Pancreas (tissue), 10 donors: Measurements from ENCODE around the gene RAB37. TPM values are rescaled to one million over a fixed set of nuclear protein-coding genes. Genes with fewer than 3 reads are reported as not detected.

Source experiments
- ATAC-seq, 4 donors: fragments of 200-7000 bp; cut with Tn5 transposase; one replicate each; pipeline versions ENCODE4 v1.8.0 to v1.9.1; 2020; ENCODE audit warnings: mild to moderate bottlenecking in 4 of 4, moderate library complexity in 4 of 4
- DNase-seq, 6 donors: peaks; one replicate each; pipeline ENCODE4 v3.0.0-alpha.2; 2020
- FAIRE-seq: peaks from 2 replicates; lab custom pipeline; 2012; peaks lifted over from hg19 to GRCh38; lab: Jason Lieb, UNC
- H3K27ac ChIP-seq, 4 donors: fragments of 200-600 bp; sonication (generic); 1 replicate in 3 of 4; 2 replicates in 1 of 4; pipeline versions ENCODE4 v1.5.0 to v1.8.0; 2020
- H3K27me3 ChIP-seq, 4 donors: fragments of 200-600 bp; one replicate each; pipeline ENCODE4 v1.8.0; 2021
- H3K36me3 ChIP-seq, 3 donors: fragments of 200-600 bp; sonication (generic) in 1 of 3; one replicate each; pipeline versions ENCODE4 v1.5.0 to v1.8.0; 2020 to 2021
- H3K4me1 ChIP-seq, 3 donors: fragments of 200-600 bp; one replicate each; pipeline ENCODE4 v1.8.0; 2021
- H3K4me3 ChIP-seq, 4 donors: fragments of 200-600 bp; sonication (generic) in 2 of 4; one replicate each; pipeline versions ENCODE4 v1.5.0 to v1.8.0; 2020 to 2021
- H3K9me3 ChIP-seq, 4 donors: fragments of 200-600 bp; one replicate each; pipeline ENCODE4 v1.8.0; 2021
- WGBS, 2 donors: extraction: QIAGEN DNeasy Blood & Tissue Kit; methylation state at CpG; one replicate each; pipeline ENCODE4 v1.1.7; 2013; 5-methylcytosine and 5-hydroxymethylcytosine counted together
- intact Hi-C, 3 donors: fragments of 100-400 bp; cut with DNase I; formaldehyde crosslinking; loops; one replicate each; pipeline versions ENCODE4 v1.11.1 to v1.14.2; 2022
- polyA plus RNA-seq, 2 donors: library from polyadenylated mRNA; stranded (reverse); fragments of 200-250 nt; gene quantifications; one replicate each; pipeline ENCODE4 v1.2.3, GENCODE V29; 2013
- total RNA-seq, 6 donors: library from RNA; stranded (reverse); fragmentation: NEBNext Ultra II Directional in 4 of 6; extraction: Animal tissue kit (Norgen Biotek cat#: 25700) in 4 of 6; gene quantifications; one replicate each; pipeline versions ENCODE4 v1.2.1 to v1.2.4, GENCODE V29; 2021 to 2023
- TF ChIP-seq, protein P1 (sequence below), 4 donors: fragments of 200-600 bp; sonication (generic) in 3 of 4; IDR thresholded peaks; one replicate each; pipeline versions ENCODE4 v1.5.0 to v1.8.0; 2021; ENCODE audit warnings: antibody characterized with exemption in 4 of 4
- donor health status: healthy with polysubstance abuse.
- donor health status: DM: no; HTN: no; CAD: no; lungs with moderate emphysema.
- donor health status: DM: no; HTN: no; CAD: no.
- donor health status: control.
- donor health status: control.
- donor health status: Bipolar disorder and iron deficiency.
- donor health status: DM: yes; HTN: yes; CAD: no.
- donor health status: DM: no; HTN: no; CAD: no.
- donor health status: DM: no; HTN: no; CAD: no.
- donor health status: DM: yes; HTN: yes; CAD: no.

Gene RAB37
- total and polyA plus RNA-seq, 8 donors, result 0.79 to 3.1 (median 1.3) TPM

DNA sequence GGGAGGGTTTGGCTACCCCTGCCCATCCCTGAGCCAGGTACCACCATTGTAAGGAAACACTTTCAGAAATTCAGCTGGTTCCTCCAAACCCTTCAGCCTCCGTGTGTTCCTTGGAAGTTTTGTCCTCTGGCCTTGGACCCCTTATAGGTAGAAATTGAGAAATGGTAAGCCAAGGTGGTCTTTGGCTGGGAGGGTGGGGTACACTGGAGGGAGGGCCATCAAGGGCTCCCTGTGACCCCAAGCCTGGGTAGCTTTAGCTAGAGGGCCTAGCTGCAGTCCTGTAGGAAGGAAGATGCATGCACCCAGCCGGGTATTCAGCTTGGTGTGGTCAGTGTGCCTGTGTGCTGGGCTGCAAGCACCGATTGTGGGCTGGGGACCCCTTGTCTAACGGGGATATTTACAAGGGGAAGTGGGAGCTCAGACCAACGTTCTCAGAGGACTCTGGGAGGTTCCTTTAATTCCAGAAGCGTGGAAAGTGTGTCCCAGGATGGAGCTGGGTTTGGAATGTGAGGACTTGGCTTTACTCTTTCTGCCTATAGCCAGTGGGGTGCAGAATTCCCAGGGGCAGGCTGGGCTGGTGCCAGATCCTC, 32.3 kb downstream of the RAB37 start:
- Histone ChIP-seq H3K27ac (peak overlapping the region; percentile 17 to 87 (median 80)), H3K4me3 (no peak overlapping the region), H3K4me1 (peaks cover 33 to 42% (median 37%) of the 10 kb centered on the region in 3 donors), H3K27me3 (no peaks in the 10 kb centered on the region), H3K9me3 (no peaks in the 10 kb centered on the region), H3K36me3 (peaks cover 0 to 32% (median 7%) of the 10 kb centered on the region in 3 donors)
- FAIRE-seq (no peak), ATAC-seq (no peak), DNase-seq (peak in 1 of 6 donors; percentile 33)
- intact Hi-C loops, result loop anchor here in 1 of 3 donors (2.0 kb wide), 1 partner anchor 19 kb away; no protein-coding TSS in a partner anchor
- WGBS, 2 donors, result 27% methylated on average over 6 of the region's 6 CpGs
- TF ChIP-seq, protein P1, sequence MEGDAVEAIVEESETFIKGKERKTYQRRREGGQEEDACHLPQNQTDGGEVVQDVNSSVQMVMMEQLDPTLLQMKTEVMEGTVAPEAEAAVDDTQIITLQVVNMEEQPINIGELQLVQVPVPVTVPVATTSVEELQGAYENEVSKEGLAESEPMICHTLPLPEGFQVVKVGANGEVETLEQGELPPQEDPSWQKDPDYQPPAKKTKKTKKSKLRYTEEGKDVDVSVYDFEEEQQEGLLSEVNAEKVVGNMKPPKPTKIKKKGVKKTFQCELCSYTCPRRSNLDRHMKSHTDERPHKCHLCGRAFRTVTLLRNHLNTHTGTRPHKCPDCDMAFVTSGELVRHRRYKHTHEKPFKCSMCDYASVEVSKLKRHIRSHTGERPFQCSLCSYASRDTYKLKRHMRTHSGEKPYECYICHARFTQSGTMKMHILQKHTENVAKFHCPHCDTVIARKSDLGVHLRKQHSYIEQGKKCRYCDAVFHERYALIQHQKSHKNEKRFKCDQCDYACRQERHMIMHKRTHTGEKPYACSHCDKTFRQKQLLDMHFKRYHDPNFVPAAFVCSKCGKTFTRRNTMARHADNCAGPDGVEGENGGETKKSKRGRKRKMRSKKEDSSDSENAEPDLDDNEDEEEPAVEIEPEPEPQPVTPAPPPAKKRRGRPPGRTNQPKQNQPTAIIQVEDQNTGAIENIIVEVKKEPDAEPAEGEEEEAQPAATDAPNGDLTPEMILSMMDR (IDR thresholded peaks at IDR 0.05), result no peak

- no peak for FAIRE-seq
- no peaks in the 10 kb centered on the region for H3K27me3 ChIP-seq
- H3K9me3 ChIP-seq, result no peaks in the 10 kb centered on the region
- no peak overlapping the region for H3K4me3 ChIP-seq
- TF ChIP-seq, protein P1 (IDR thresholded peaks at IDR 0.05), result no peak
- peaks cover 0 to 27% (median 7%) of the 10 kb centered on the region in 3 donors for H3K36me3 ChIP-seq
- H3K27ac ChIP-seq, result peak overlapping the region; percentile 17 to 87 (median 56)
- peak in 2 of 4 donors; percentile 2 to 26 for ATAC-seq
- intact Hi-C loops, result loop anchor here in 1 of 3 donors (2.0 to 5.0 kb wide), 2 partner anchors 19 to 33 kb away; partner anchors contain the start of gene RAB37
- DNase-seq, result peak in 3 of 6 donors; percentile 39 to 64 (median 55)
- H3K4me1 ChIP-seq, result peaks cover 37 to 46% (median 37%) of the 10 kb centered on the region in 3 donors
- 6 to 15% methylated on average over 5 of the region's 5 CpGs for WGBS, 2 donors
Measured at GRCh38 chr17:74769856-74770497, 32.9 kb downstream of the RAB37 start.

DNA sequence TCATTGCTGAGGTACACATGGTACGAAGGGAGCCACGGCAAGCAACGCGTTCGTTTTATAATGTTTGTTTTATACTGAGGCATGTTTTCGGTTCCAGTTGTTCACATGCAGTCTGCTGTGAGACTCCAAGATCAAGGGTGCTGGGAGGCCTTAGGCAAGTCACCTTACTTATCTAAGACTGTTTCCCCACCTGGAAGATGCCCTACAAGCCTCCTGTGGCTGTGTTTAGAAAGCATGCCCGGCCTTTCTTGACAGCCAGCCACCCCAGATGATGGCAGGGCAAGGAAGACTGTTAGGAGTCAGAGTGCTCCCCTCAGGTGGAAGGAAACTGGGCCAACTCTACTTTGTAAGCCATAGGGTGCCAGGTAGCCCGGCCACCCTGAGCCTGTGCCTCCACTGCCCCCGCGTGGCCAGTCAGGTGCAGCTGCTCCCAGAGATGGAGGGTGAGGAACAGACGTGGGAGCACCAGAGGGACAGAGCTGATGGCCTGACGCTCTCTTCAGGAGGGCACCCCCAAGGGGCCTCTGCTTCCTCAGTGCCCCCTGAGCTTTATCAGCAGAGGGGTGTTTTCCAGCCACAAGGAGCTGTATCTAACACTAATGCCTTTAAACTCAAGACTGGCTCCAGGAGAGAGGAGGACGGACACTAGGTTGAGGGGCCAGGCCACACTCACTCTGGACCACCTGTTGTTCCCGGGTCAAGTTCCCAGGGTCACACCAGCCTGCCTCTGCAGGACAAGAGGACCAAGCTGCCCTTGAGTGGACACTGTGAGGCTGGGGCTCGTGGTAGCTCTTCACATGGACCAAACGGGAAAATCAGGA, 33.7 kb downstream of the RAB37 start:
- no peaks in the 10 kb centered on the region for H3K9me3 ChIP-seq
- intact Hi-C loops, result loop anchor here in 1 of 3 donors (5.0 kb wide), 1 partner anchor 33 kb away; the partner anchor contains the start of gene RAB37
- peaks cover 0 to 20% (median 7%) of the 10 kb centered on the region in 3 donors for H3K36me3 ChIP-seq
- H3K27ac ChIP-seq, result peak overlapping the region; percentile 17 to 87 (median 56)
- TF ChIP-seq, protein P1 (IDR thresholded peaks at IDR 0.05), result peak; percentile 79 to 87 (median 82)
- no peak overlapping the region for H3K4me3 ChIP-seq
- no peaks in the 10 kb centered on the region for H3K27me3 ChIP-seq
- 19 to 22% methylated on average over 15 to 16 of the region's 16 CpGs for WGBS, 2 donors
- peaks cover 37 to 51% (median 42%) of the 10 kb centered on the region in 3 donors for H3K4me1 ChIP-seq
- FAIRE-seq, result no peak
- peak; percentile 78 to 94 (median 89) for DNase-seq
- peak; percentile 76 to 85 (median 84) for ATAC-seq

DNA sequence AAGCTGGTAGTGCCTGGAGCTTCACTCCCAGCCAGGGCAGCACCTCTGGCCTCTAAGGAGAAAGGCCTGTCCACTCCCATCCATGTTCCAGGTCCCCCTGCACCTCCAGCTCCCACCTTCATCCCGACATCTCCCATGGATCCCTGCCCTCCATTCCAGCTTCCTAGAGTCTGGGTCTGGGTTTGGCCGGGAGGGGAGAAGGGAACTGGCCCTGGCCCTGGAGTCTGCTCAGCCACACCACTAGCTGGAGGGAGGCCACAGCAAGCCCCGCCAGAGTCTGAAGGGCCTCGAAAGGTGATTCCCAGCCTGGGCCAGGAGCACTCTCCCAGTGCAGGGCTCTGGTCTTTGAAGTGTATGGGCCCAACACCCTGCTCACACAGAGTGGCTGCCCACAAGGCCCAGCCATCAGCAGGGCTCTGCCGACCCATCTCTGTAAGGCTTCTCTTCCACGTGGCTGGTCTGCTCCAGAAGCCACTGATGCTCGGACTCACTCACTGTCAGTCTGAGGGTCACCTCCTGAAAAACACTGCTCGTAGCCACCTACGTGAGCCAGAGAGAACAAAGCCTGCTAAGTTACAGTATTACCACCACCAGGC, 34.4 kb downstream of the RAB37 start:
- WGBS, 2 donors, result 82 to 86% methylated on average over 9 of the region's 9 CpGs
- Histone ChIP-seq H3K9me3 (no peaks in the 10 kb centered on the region), H3K4me3 (no peak overlapping the region), H3K27me3 (no peaks in the 10 kb centered on the region), H3K4me1 (peaks cover 37 to 51% (median 42%) of the 10 kb centered on the region in 3 donors), H3K36me3 (peaks cover 0 to 19% (median 7%) of the 10 kb centered on the region in 3 donors), H3K27ac (no peak overlapping the region)
- no peak for FAIRE-seq
- no peak for ATAC-seq
- TF ChIP-seq, protein P1 (IDR thresholded peaks at IDR 0.05), result no peak
- intact Hi-C loops, result loop anchor here in 1 of 3 donors (5.0 kb wide), 1 partner anchor 34 kb away; the partner anchor contains the start of gene RAB37
- DNase-seq, result peak in 2 of 6 donors; percentile 29 to 60
